Left kidney (tissue), 2 donors: Measurements from ENCODE around the gene OR1J2. TPM values are rescaled to one million over a fixed set of nuclear protein-coding genes. Genes with fewer than 3 reads are reported as not detected.

Experiments used
- DNase-seq: peaks from one replicate; pipeline ENCODE4 v3.0.0-alpha.2; 2013
- polyA plus RNA-seq: library from polyadenylated mRNA; unstranded; fragments of 120-200 nt; gene quantifications from one replicate; pipeline ENCODE4 v1.2.1, GENCODE V29; 2013; ENCODE audit not compliant: insufficient read length

Gene OR1J2
- polyA plus RNA-seq, 1 donor: not detected

GRCh38 chr9:122551371-122551770 is 40.8 kb downstream of the OR1J2 start:
- no peak for DNase-seq

GRCh38 chr9:122552812-122553211 is 42.2 kb downstream of the OR1J2 start, which contains the start of gene OR1N2:
OR1N2 (plus strand) TSS chr9:122553112; CDS start chr9:122553212, 100 bp downstream.
- no peak for DNase-seq

Other genes starting within 250 kb of the OR1J2 start
- gene RBM18, start 246.0 kb upstream of the OR1J2 start, polyA plus RNA-seq: 33.0 TPM
- gene MRRF, start 245.9 kb upstream of the OR1J2 start, polyA plus RNA-seq: 54.9 TPM
- gene PTGS1, start 139.8 kb upstream of the OR1J2 start, polyA plus RNA-seq: 3.8 TPM
- gene OR1J1, start 32.9 kb upstream of the OR1J2 start, polyA plus RNA-seq: not detected
- not detected for gene OR1J4, start 8.3 kb downstream of the OR1J2 start, polyA plus RNA-seq
- gene OR1N1, start 16.5 kb downstream of the OR1J2 start, polyA plus RNA-seq: not detected
- not detected for gene OR1N2, start 42.3 kb downstream of the OR1J2 start, polyA plus RNA-seq
- 0.12 TPM for gene OR1L8, start 72.6 kb downstream of the OR1J2 start, polyA plus RNA-seq
- not detected for gene OR1Q1, start 103.9 kb downstream of the OR1J2 start, polyA plus RNA-seq
- not detected for gene OR1B1, start 146.8 kb downstream of the OR1J2 start, polyA plus RNA-seq
- gene OR1L1, start 150.9 kb downstream of the OR1J2 start, polyA plus RNA-seq: not detected
- not detected for gene OR1L3, start 164.3 kb downstream of the OR1J2 start, polyA plus RNA-seq
- not detected for gene OR1L4, start 213.2 kb downstream of the OR1J2 start, polyA plus RNA-seq
- not detected for gene OR1L6, start 231.5 kb downstream of the OR1J2 start, polyA plus RNA-seq